BJ (cell line): ENCODE measurements around the gene HTR7. TPM values are rescaled to one million over a fixed set of nuclear protein-coding genes. Genes with fewer than 3 reads are reported as not detected.
"Not testable (repeated sequence)": the region's sequence is repeated elsewhere in the genome, so short reads cannot be mapped to it uniquely, and the experiment has no call there.

Experiments
- CTCF ChIA-PET: fragments of 350-600 bp; formaldehyde crosslinking; extraction: SDS; loops from one replicate; lab custom pipeline; 2021; ENCODE audit warnings: antibody characterized with exemption, inconsistent platforms; lab: Yijun Ruan, JAX
- POLR2A ChIA-PET: fragments of 300-600 bp; sonication (Branson Sonifier 250); formaldehyde crosslinking; extraction: SDS; loops from one replicate; lab custom pipeline; 2021; ENCODE audit warnings: antibody characterized with exemption; lab: Charles Lee
- DNase-seq: peaks from one replicate; pipeline ENCODE4 v3.0.0-alpha.2; 2011; ENCODE audit warnings: low read depth
- H3K27me3 ChIP-seq: 2 replicates; pipeline ENCODE4 v1.6.0; 2011; ENCODE audit warnings: low read length; ENCODE audit not compliant: control insufficient read depth, insufficient read depth
- H3K36me3 ChIP-seq: 2 replicates; pipeline ENCODE4 v1.5.1; 2011; ENCODE audit warnings: low read length; ENCODE audit not compliant: control insufficient read depth, insufficient read depth
- H3K4me3 ChIP-seq: 2 replicates; pipeline ENCODE4 v1.5.1; 2011; ENCODE audit warnings: low read depth, mild to moderate bottlenecking, control low read depth, low read length
- polyA minus RNA-seq: library from RNA; depleted of rRNA, polyadenylated mRNA; stranded (reverse); fragments of >200 nt; gene quantifications from 2 replicates; pipeline ENCODE4 v1.2.3, GENCODE V29; 2011; rRNA and poly(A)+ RNA removed
- polyA plus RNA-seq: library from polyadenylated mRNA; depleted of rRNA; stranded (reverse); fragments of >200 nt; gene quantifications from 2 replicates; pipeline ENCODE4 v1.2.3, GENCODE V29; 2011; rRNA removed
- TF ChIP-seq, protein P1 (sequence below): IDR thresholded peaks from 2 replicates; pipeline ENCODE4 v1.5.1; 2011; ENCODE audit warnings: low read depth, mild to moderate bottlenecking, control low read depth, inconsistent platforms, low read length, moderate library complexity; ENCODE audit not compliant: insufficient read depth

HTR7 gene
- 0.16 and 0.17 TPM in 2 replicates for polyA plus RNA-seq
- polyA minus RNA-seq, result 0.05 and 0.10 TPM in 2 replicates

DNA sequence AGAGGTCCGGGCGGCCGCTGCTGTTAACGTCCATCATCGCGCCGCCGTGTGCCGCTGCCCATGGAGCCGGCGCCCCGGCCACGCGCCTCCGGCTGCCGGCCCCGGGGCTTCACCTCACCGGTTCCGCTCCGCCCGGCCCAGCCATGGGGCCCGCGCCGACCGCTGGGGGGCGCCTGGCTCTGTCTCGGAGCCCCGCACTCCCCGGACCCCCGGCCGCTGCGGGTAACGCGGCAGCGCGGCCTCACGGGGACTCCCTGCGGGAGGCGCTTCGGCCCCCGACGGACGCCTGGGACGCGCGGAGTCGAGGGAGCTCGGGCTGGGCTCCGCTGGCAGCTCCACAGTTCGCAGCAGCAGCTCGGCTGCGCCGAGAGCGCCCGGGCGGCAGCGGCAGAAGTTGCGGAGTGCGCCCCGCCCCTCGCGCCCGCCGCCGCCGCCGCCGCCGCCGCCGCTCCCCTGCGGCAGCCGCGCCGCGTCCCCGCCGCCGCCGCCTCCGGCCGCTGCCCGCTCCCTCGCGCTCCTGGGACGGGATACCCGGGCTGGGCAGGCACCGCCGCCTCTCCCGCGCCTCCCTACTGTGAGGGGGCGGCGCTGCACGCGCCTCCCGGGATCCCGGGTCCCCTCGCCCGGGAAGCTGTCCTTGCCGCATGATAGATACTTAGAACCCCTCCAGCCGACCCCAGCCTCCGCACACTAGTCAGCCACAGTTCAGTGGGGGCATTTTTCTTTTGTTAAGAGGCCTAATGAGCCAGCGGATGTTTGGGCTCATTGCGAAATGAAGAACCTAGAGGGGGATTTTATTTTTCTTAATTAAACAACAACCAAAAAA lies at the start of gene HTR7:
TSS of gene HTR7 (minus strand) at position 405 of the 826 bp plus-strand sequence. CDS start at position 37, 368 bp downstream.
- CTCF ChIA-PET, result interaction anchor here (0.6 to 2.2 kb wide), 5 partner anchors 10 to 1063 kb away, joined by 3 to 13 read pairs (median 4); partner anchors contain the start of gene RPP30
- peak within 1 kb of the TSS; percentile 62 for H3K4me3 ChIP-seq
- no peak for DNase-seq
- TF ChIP-seq, protein P1, sequence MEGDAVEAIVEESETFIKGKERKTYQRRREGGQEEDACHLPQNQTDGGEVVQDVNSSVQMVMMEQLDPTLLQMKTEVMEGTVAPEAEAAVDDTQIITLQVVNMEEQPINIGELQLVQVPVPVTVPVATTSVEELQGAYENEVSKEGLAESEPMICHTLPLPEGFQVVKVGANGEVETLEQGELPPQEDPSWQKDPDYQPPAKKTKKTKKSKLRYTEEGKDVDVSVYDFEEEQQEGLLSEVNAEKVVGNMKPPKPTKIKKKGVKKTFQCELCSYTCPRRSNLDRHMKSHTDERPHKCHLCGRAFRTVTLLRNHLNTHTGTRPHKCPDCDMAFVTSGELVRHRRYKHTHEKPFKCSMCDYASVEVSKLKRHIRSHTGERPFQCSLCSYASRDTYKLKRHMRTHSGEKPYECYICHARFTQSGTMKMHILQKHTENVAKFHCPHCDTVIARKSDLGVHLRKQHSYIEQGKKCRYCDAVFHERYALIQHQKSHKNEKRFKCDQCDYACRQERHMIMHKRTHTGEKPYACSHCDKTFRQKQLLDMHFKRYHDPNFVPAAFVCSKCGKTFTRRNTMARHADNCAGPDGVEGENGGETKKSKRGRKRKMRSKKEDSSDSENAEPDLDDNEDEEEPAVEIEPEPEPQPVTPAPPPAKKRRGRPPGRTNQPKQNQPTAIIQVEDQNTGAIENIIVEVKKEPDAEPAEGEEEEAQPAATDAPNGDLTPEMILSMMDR, result peak; percentile 27; the same call in 1 of the 2 replicates
- H3K27me3 ChIP-seq, result peaks cover 9% of the 10 kb centered on the region
- POLR2A ChIA-PET, result no interaction called here
- no peaks in the 10 kb centered on the region for H3K36me3 ChIP-seq

DNA sequence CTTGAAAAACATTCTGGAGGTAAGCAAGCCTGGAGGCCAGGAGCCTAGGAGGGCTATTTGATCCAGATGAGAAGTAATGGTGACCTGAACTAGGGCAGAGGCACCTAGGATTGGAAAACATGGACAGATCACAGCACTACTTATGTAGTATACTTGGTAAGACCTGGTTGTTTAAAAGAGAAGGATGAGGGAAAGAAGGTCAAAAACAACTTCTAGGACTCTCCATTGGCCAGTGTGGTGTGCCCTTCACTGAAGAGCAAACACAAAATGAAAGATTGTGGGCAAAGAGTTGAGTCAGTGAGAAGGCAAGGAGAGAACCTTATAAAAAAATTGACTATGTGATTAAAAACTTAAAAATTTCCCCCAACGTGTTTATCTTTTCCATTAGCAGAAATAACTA lies 48.8 kb upstream of the HTR7 start:
- no peak overlapping the region for H3K4me3 ChIP-seq
- CTCF ChIA-PET, result interaction anchor here (1.1 kb wide), 1 partner anchor 27 kb away, joined by 4 read pairs; no protein-coding TSS in a partner anchor
- H3K36me3 ChIP-seq, result no peaks in the 10 kb centered on the region
- no peaks in the 10 kb centered on the region for H3K27me3 ChIP-seq
- POLR2A ChIA-PET, result no interaction called here
- TF ChIP-seq, protein P1, result no peak
- no peak for DNase-seq

DNA sequence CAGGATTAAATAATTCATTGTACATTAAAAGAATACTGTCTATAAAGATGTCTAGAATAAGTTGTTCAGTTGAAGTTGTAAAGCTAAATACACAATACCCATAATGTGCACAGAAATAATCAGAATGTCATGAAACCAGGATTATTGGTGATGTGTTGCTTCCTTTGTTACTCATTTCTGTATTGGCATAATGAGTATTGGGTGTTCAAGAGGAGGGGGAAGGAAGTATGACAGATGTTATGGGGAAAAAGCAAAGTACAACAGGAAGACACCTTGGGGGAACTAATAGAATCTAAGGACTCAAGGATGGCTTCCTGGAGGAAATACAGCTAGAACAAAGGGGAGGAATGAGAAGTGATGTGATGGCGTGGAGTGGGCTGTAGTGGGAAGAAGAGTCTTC lies 48.1 kb upstream of the HTR7 start:
- TF ChIP-seq, protein P1, result no peak
- POLR2A ChIA-PET, result no interaction called here

DNA sequence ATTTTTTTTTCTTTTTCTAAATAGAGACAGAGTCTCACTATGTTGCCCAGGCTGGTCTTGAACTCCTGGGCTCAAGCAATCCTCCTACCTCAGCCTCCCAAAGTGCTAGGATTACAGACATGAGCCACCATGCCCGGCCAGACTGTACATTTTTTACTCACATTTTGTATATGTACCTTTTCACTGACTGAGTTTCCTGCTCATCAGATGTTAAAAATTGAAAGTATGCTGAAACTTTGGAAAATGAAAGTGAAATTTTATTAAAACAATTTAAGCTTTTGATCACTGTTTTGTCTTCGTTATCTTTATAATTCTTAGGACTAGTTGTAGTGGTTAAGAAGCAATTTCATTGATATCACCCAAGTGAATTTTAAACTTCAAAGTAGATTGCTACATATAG lies 39.1 kb upstream of the HTR7 start:
- H3K36me3 ChIP-seq, H3K4me3 ChIP-seq, POLR2A ChIA-PET, DNase-seq, H3K27me3 ChIP-seq: not testable (repeated sequence)
- CTCF ChIA-PET, result interaction anchor here (0.9 kb wide), 1 partner anchor 17 kb away, joined by 4 read pairs; no protein-coding TSS in a partner anchor

More for the DNA sequence above, 48.1 kb upstream of the HTR7 start:
- DNase-seq, result no peak
- no peaks in the 10 kb centered on the region for H3K36me3 ChIP-seq
- H3K4me3 ChIP-seq, result no peak overlapping the region
- no peaks in the 10 kb centered on the region for H3K27me3 ChIP-seq
- CTCF ChIA-PET, result interaction anchor here (0.6 to 1.1 kb wide), 2 partner anchors 26 to 1012 kb away, joined by 3 to 4 read pairs; no protein-coding TSS in a partner anchor

DNA sequence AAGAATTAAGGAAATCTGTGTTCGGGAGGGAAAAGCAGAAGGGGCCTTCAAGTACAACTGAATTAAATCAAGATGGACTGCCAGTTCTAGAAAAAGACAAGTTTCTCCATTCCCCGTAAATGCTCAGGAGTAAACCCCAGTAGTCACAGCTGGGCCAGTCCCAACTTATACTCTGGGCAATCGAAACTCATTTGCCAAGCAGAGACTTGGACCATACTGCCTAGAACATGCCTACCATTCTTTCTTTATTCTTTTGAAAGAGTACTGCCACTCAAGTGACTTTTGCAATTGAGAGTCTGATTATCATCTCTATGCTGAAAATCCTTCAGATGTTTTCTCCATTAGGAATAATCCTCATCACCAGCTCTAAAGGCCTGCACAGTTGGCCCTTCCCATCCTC lies 35.4 kb upstream of the HTR7 start:
- DNase-seq, result no peak
- ChIA-PET POLR2A (no interaction called here), CTCF (interaction anchor here (2.1 kb wide), 1 partner anchor 17 kb away, joined by 5 read pairs; no protein-coding TSS in a partner anchor)
- 0 out of 2 replicates have a peak, but pooled peaks cover 2% of the 10 kb centered on the region for H3K36me3 ChIP-seq
- no peaks in the 10 kb centered on the region for H3K27me3 ChIP-seq
- TF ChIP-seq, protein P1, result no peak
- no peak overlapping the region for H3K4me3 ChIP-seq
